OCI-LY7 (cell line): ENCODE data around the gene SEMA3C. TPM values are rescaled to one million over a fixed set of nuclear protein-coding genes. Genes with fewer than 3 reads are reported as not detected.

Source experiments
- BruUV-seq: library from RNA; stranded (reverse); fragments of 400-500 nt; replicated peaks from 2 replicates; lab custom pipeline; 2021; lab: Mats Ljungman, UMichigan
- CTCF ChIA-PET: fragments of 300-600 bp; sonication (Branson Sonifier 250); formaldehyde crosslinking; loops from one replicate; lab custom pipeline; 2022; ENCODE audit warnings: antibody characterized with exemption; ENCODE audit not compliant: unreplicated experiment; lab: Charles Lee
- POLR2A ChIA-PET: fragments of 300-600 bp; sonication (Branson Sonifier 250); formaldehyde crosslinking; loops from one replicate; lab custom pipeline; 2022; ENCODE audit warnings: antibody characterized with exemption; lab: Charles Lee
- DNase-seq: peaks from one replicate; pipeline ENCODE4 v3.0.0-alpha.2; 2015; ENCODE audit warnings: low spot score
- H2AFZ ChIP-seq: fragments of 200-600 bp; sonication (generic), shearing (Covaris generic); 2 replicates; pipeline ENCODE4 v1.6.1; 2014; ENCODE audit warnings: mild to moderate bottlenecking, antibody characterized with exemption, low read length, moderate library complexity
- H3K27ac ChIP-seq: fragments of 200-600 bp; sonication (generic); 2 replicates; pipeline ENCODE4 v1.5.1; 2014; ENCODE audit warnings: mixed run types, low read depth, mild to moderate bottlenecking, moderate library complexity, low read length, inconsistent platforms; ENCODE audit not compliant: poor library complexity, severe bottlenecking
- H3K36me3 ChIP-seq: fragments of 200-600 bp; sonication (generic); 2 replicates; pipeline ENCODE4 v1.6.1; 2014; ENCODE audit warnings: mild to moderate bottlenecking, antibody characterized with exemption, low read length, moderate library complexity, mixed read lengths; ENCODE audit not compliant: insufficient read depth
- H3K4me1 ChIP-seq: fragments of 200-600 bp; sonication (generic); 2 replicates; pipeline ENCODE4 v1.5.1; 2014; ENCODE audit warnings: mild to moderate bottlenecking, low read length; ENCODE audit not compliant: insufficient read depth, poor library complexity, severe bottlenecking
- H3K4me2 ChIP-seq: fragments of 200-600 bp; sonication (generic); 2 replicates; pipeline ENCODE4 v1.6.1; 2014; ENCODE audit warnings: mild to moderate bottlenecking, low read length
- H3K4me3 ChIP-seq: fragments of 200-600 bp; sonication (generic); 2 replicates; pipeline ENCODE4 v1.5.1; 2014; ENCODE audit warnings: mild to moderate bottlenecking, low read depth, low read length; ENCODE audit not compliant: poor library complexity, severe bottlenecking
- H3K79me2 ChIP-seq: fragments of 200-600 bp; sonication (generic); 2 replicates; pipeline ENCODE4 v1.6.1; 2016; ENCODE audit warnings: low read depth, mild to moderate bottlenecking, low read length, moderate library complexity, mixed read lengths; ENCODE audit not compliant: insufficient read depth
- H3K9me2 ChIP-seq: fragments of 200-600 bp; sonication (generic); 2 replicates; pipeline ENCODE4 v1.6.1; 2016; ENCODE audit warnings: mild to moderate bottlenecking, low read length, mixed read lengths; ENCODE audit not compliant: insufficient read depth
- H3K9me3 ChIP-seq: fragments of 200-600 bp; sonication (generic); 2 replicates; pipeline ENCODE4 v1.6.1; 2014; ENCODE audit warnings: mild to moderate bottlenecking, mixed run types, low read length, mixed read lengths
- H4K20me1 ChIP-seq: fragments of 200-600 bp; sonication (generic); 2 replicates; pipeline ENCODE4 v1.6.1; 2014; ENCODE audit warnings: mild to moderate bottlenecking, antibody characterized with exemption, low read length, moderate library complexity, mixed read lengths; ENCODE audit not compliant: insufficient read depth
- EZH2phosphoT487 ChIP-seq: fragments of 200-600 bp; sonication (generic); IDR thresholded peaks from 2 replicates; pipeline ENCODE4 v1.6.1; 2018; ENCODE audit warnings: low read depth, borderline replicate concordance, mild to moderate bottlenecking, mixed run types, antibody characterized with exemption, low read length, moderate library complexity, mixed read lengths
- intact Hi-C: fragments of 100-400 bp; cut with micrococcal nuclease; formaldehyde crosslinking; loops from one replicate; pipeline ENCODE4 v1.10.0; 2022; ENCODE audit not compliant: unreplicated experiment
- total RNA-seq, 2 experiments: library from RNA; depleted of rRNA in 1 of 2; stranded (reverse); fragments of >200 nt in 1 of 2; shearing (Covaris generic) in 1 of 2; gene quantifications; 2 replicates each; pipeline ENCODE4 v1.2.3, GENCODE V29; 2014 to 2022
- TF ChIP-seq, protein P1 (sequence below): fragments of 200-600 bp; sonication (generic); conservative IDR thresholded peaks from 2 replicates; pipeline ENCODE4 v1.5.1; 2014; ENCODE audit warnings: mild to moderate bottlenecking, antibody characterized with exemption, low read length, moderate library complexity, mixed read lengths

Gene SEMA3C
- total RNA-seq, 2 experiments from 2014 or later: not detected

DNA sequence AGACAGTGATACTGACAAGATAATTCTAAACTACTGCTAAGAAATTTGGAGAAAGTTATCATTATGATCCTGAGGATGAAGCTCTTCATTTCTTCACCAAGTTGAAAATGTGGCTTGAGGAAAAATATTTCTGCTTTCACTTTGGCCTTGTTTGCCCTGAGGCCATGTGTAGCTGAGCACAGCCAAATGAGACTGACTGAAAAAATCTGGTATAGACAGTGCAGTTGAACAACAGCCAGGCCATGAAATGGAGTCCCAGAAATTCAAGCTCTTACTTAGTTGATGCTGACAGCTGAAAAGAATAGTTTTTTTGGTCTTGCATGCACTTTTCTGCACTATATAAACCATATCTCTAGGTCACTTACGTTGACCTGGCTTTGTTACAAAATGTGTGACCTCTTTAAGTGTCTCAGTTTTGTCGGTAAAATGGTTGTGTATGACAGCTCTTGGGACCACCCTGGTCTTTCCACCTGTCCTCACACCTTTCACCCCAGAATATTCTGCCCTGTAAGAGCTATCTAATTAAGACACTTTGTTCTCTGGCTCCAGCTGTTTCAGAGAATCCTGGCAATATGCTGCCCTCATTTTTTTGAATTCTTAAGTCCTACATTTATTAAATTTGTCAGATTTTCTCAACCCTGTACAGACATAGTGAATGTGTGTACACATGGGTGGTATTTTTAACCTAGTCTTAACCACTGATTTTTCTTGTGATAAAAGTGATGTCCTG is 189.1 kb downstream of the SEMA3C start:
- H3K9me2 ChIP-seq: no peaks in the 10 kb centered on the region
- ChIA-PET CTCF (no interaction called here), POLR2A (interaction anchor here (0.6 kb wide), 1 partner anchor 8 kb away, joined by 4 read pairs; no protein-coding TSS in a partner anchor)
- DNase-seq: no peak
- no peak overlapping the region for H2AFZ ChIP-seq
- H3K36me3 ChIP-seq: no peaks in the 10 kb centered on the region
- H4K20me1 ChIP-seq: no peaks in the 10 kb centered on the region
- no peak overlapping the region for H3K4me2 ChIP-seq
- no peaks in the 10 kb centered on the region for H3K79me2 ChIP-seq
- no TSS peak for BruUV-seq
- TF ChIP-seq, protein P1, sequence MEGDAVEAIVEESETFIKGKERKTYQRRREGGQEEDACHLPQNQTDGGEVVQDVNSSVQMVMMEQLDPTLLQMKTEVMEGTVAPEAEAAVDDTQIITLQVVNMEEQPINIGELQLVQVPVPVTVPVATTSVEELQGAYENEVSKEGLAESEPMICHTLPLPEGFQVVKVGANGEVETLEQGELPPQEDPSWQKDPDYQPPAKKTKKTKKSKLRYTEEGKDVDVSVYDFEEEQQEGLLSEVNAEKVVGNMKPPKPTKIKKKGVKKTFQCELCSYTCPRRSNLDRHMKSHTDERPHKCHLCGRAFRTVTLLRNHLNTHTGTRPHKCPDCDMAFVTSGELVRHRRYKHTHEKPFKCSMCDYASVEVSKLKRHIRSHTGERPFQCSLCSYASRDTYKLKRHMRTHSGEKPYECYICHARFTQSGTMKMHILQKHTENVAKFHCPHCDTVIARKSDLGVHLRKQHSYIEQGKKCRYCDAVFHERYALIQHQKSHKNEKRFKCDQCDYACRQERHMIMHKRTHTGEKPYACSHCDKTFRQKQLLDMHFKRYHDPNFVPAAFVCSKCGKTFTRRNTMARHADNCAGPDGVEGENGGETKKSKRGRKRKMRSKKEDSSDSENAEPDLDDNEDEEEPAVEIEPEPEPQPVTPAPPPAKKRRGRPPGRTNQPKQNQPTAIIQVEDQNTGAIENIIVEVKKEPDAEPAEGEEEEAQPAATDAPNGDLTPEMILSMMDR: no peak
- no peak for TF ChIP-seq EZH2phosphoT487
- no peaks in the 10 kb centered on the region for H3K4me1 ChIP-seq
- H3K27ac ChIP-seq: no peak overlapping the region
- intact Hi-C loops: no loop called here
- H3K4me3 ChIP-seq: no peak overlapping the region
- H3K9me3 ChIP-seq: no peaks in the 10 kb centered on the region

DNA sequence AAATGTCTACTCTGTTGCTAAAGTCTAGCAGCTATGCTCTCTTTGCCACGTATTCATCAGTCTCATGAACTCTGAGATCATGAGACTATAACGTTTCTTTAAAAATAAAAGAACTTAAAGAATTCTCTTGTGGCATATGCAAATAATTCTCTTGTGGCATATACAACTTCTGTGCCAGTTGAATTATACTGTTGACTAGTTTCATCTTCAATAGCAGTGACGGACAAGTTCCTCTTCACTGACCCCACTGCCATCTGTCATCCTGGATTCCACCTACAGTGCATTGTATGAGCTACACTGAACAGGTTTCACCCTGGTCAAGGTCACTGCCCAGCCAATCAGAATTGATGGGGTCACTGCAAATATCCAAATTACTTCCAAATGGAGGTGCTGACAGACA is 192.2 kb downstream of the SEMA3C start:
- H3K4me3 ChIP-seq: no peak overlapping the region
- H3K4me2 ChIP-seq: no peak overlapping the region
- H3K27ac ChIP-seq: no peak overlapping the region
- POLR2A ChIA-PET: no interaction called here
- H3K9me3 ChIP-seq: no peaks in the 10 kb centered on the region
- H3K4me1 ChIP-seq: no peaks in the 10 kb centered on the region
- CTCF ChIA-PET: no interaction called here
- intact Hi-C loops: no loop called here
- TF ChIP-seq, protein P1: no peak
- TF ChIP-seq EZH2phosphoT487: no peak
- no peaks in the 10 kb centered on the region for H3K79me2 ChIP-seq
- no peaks in the 10 kb centered on the region for H4K20me1 ChIP-seq
- DNase-seq: no peak
- no peak overlapping the region for H2AFZ ChIP-seq
- no peaks in the 10 kb centered on the region for H3K36me3 ChIP-seq
- no peaks in the 10 kb centered on the region for H3K9me2 ChIP-seq
- no TSS peak for BruUV-seq

- Histone ChIP-seq H3K79me2 (no peaks in the 10 kb centered on the region), H3K4me3 (no peak overlapping the region), H3K9me2 (no peaks in the 10 kb centered on the region), H3K4me1 (no peaks in the 10 kb centered on the region), H3K4me2 (no peak overlapping the region), H4K20me1 (no peaks in the 10 kb centered on the region), H3K36me3 (no peaks in the 10 kb centered on the region), H3K9me3 (no peaks in the 10 kb centered on the region), H3K27ac (no peak overlapping the region), H2AFZ (no peak overlapping the region)
- POLR2A ChIA-PET: interaction anchor here (0.7 kb wide), 1 partner anchor 1033 kb away, joined by 3 read pairs; no protein-coding TSS in a partner anchor
- DNase-seq: no peak
- TF ChIP-seq, protein P1: no peak
- TF ChIP-seq EZH2phosphoT487: no peak
- intact Hi-C loops: no loop called here
- CTCF ChIA-PET: no interaction called here
- BruUV-seq: no TSS peak
Observed at GRCh38 chr7:80725181-80725611, 193.7 kb downstream of the SEMA3C start.
